ENCODE measurements around the gene TSPYL1.
A peak's percentile ranks its signal among the peaks of the same experiment; 100 is the strongest.
"Not testable (repeated sequence)": the region's sequence is repeated elsewhere in the genome, so short reads cannot be mapped to it uniquely, and the experiment has no call there.

TSPYL1 gene

GRCh38 chr6:116298273-116298672, 18.5 kb upstream of the TSPYL1 start:
- DNase-seq (ENCODE audit: low read depth): no peak

DNA sequence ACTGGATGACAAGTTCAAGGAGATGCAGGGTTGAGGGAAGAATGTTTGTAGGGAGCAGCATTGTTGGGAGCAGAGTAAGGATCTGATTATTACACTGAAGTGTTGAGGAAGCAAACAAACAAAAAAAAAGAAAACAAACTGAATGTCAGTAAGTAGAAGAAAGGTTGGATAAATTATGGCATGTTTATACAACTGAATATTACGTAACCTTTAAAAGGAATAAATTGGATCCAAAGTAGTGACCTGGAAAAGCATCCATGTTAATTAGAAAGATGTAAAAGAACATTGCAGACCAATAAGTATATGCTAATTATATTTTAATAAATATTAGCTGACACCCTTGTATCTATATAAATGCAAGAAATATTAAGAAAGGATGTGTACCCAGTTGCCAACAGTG, 12.8 kb upstream of the TSPYL1 start:
- DNase-seq (ENCODE audit: low read depth): no peak

GRCh38 chr6:116291701-116292396, 12.1 kb upstream of the TSPYL1 start:
- DNase-seq (ENCODE audit: low read depth): no peak

GRCh38 chr6:116290799-116291198, 11.1 kb upstream of the TSPYL1 start:
- DNase-seq (ENCODE audit: low read depth): no peak

GRCh38 chr6:116289876-116290275, 10.1 kb upstream of the TSPYL1 start:
- DNase-seq (ENCODE audit: low read depth): no peak

GRCh38 chr6:116287689-116288282, 8.1 kb upstream of the TSPYL1 start:
- peak; percentile 43 for DNase-seq (ENCODE audit: low read depth)

DNA sequence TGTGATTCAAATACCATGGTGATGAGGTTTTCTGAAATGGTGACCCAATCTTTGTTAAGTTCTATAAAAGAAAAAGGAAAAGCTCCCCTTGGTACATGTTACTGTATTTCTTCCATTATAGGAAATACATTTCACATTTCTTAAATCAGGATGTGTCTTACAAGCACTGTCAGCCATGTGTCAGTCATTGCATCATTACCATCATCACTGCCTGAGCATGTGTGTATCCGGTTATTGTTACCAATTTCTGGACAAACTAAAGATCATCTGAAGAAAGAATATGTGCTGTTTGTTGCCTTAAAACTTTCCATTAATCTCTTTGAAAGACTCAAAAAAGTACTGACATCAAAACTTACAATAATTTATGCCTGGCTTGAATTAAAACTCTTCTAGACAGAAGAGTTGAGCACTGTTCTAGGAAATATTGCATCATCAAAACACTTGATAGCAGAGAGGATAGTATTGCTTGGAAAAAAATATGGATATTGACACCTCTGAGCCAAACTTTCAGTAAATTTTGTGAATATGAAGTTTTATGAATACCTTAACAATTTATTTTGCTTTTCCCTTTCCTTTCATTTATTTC, 7.1 kb upstream of the TSPYL1 start:
- peak; percentile 40 for DNase-seq (ENCODE audit: low read depth)

- DNase-seq (ENCODE audit: low read depth): not testable (repeated sequence)
Measured at GRCh38 chr6:116284984-116285383, 5.3 kb upstream of the TSPYL1 start.

GRCh38 chr6:116283191-116283590, 3.5 kb upstream of the TSPYL1 start:
- DNase-seq (ENCODE audit: low read depth): no peak

DNA sequence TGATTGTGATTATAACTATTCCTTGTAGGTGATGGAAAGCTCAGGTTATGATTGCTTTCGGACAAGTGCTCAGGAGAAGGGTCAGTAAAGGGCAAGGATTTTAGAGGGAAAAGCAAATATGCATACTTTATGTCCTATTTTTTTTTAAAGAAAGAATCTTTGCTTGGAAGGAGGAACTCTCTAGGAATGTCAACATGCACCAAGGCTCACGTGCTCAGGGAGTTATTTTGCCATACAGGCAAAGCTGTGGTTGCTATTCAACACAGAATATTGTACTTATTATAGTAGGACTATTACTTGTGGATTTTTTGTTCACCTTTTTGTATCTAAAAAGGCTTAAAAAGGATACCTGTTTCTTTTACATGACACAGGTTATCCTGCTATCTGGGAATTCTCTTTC, 3.0 kb upstream of the TSPYL1 start:
- DNase-seq (ENCODE audit: low read depth): no peak

DNA sequence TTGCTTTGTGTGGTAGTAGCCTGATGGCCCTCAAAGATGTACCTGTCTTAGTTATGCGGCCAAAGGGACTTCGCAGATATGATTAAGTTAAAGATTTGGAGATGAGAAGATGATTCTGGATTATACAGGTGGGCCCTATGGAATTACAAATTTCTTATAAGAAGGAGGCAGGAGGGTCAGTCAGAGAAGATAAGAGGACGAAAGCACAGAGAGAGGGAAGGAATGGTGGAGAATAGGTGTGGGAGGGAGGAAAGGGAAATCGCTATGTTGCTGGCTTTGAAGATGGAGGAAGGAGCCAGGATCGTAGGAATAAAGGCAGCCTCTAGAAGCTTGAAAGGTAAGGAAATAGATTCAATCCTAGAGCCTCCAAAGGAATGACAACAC, 1.2 kb upstream of the TSPYL1 start:
- no peak for DNase-seq (ENCODE audit: low read depth)

DNA sequence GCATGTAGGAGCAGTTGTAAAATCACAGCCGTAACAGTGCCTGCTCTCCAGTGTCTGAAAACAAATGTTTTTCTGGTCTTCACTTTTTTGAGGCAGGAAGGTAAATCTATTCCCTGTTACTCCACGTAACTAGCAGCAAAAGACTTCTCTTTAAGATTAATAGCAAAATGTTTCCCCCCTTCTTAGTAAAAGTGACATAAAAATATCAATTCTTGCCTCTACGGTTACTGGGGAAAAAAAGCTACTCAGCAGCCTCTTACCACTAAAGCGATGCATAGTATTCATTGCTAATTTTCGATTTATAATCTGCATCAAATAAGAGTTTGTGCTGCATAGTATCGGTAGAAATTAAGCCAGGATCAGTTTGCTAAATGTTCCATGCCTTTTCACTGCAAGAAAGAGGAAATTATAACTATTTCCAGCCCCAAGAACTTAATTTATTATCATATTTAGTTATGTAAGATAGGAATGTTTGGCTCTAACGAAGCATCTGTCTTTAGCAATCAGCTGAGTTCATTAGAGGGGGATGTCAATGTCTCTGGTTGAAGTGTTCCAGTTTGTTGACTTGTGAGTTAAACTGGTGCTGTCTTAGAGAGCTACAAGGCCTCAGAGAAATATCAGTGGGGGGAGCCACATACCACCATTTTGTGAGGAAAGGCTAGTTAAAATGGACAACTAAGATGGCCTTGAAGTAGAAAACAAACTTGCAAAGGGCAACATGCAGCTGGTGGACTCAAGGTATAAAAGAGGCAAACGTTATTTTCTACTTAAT, 617 bp upstream of the TSPYL1 start:
- no peak for DNase-seq (ENCODE audit: low read depth)

GRCh38 chr6:116278854-116279231, 887 bp downstream of the TSPYL1 start:
- DNase-seq (ENCODE audit: low read depth): no peak

GRCh38 chr6:116278481-116278829, 1.3 kb downstream of the TSPYL1 start:
- DNase-seq (ENCODE audit: low read depth): no peak

- no peak for DNase-seq (ENCODE audit: low read depth)
Measured at GRCh38 chr6:116277124-116277523, 2.6 kb downstream of the TSPYL1 start.

DNA sequence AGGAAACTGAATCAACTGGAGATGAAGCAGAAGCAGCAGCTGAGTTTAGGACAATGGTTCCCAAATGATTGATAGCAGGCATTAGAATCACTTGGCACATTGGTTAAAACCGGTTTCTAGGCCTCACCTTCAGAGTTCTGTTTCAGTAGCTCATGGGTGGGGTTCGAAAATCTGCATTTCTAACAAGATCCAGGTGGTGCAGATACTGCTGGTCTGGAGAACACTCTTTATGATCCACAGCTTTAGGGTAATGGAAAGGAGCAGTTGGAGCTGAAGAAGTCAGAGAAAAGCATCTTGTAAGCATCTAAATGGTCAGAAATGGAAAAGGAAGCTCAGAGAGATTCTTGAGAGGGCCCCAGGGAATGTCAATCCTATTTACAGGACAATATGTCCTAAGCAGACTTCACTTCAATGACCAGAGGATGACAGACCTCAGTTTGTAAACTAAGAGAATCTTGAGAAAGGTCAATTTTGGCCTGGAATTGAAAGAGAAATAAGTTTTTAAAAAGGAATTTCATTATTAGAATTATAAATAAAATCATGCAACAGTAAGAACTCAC, 8.5 kb downstream of the TSPYL1 start:
- DNase-seq (ENCODE audit: low read depth): no peak

- DNase-seq (ENCODE audit: low read depth): peak; percentile 83
Measured at GRCh38 chr6:116268589-116269293, 11.0 kb downstream of the TSPYL1 start.

DNA sequence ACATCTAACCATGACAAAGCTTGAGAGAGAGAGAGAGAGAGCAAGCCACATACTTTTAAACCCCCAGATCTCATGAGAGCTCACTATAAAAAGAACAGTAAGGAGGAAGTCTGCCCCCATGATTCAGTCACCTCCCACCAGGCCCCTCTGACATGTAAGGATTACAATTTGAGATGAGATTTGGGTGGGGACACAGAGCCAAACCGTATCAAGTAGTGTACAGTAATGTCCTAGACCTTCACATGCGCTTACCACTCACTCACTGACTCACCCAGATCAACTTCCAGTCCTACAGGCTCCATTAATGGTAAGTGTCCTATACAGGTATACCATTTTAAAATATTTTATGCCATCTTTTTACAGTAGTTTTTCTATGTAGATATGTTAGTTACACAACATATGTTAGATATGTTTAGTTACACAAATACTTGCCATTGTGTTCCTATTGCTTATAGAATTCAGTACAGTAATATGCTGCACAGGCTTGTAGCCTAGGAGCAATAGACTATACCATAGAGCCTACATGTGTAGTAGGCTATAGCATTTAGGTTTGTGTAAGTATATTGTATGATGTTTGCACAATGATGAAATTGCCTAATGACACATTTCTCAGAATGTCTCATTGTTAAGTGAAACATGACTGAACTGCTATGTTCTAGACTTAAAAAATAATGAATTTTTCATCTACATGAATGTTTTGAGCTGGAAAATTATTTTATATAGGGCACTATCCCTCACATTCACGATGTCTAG, 11.7 kb downstream of the TSPYL1 start:
- no peak for DNase-seq (ENCODE audit: low read depth)

DNA sequence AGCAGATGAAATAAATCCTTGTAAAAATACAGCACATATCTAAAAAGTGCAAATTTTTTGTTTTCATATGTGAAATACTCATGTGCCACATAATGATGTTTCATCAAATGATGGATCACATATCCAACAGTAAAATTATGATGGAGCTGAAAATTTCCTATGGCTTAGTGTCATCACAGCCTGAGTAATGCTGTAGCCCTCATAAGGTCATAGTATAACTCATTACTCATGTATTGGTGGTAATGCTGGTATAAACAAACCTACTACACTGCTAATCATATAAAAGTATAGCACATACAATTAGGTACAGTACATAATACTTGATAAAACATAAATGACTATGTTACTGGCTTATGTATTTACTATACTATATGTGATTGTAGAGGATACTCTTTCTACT, 12.9 kb downstream of the TSPYL1 start:
- DNase-seq (ENCODE audit: low read depth): peak; percentile 60

DNA sequence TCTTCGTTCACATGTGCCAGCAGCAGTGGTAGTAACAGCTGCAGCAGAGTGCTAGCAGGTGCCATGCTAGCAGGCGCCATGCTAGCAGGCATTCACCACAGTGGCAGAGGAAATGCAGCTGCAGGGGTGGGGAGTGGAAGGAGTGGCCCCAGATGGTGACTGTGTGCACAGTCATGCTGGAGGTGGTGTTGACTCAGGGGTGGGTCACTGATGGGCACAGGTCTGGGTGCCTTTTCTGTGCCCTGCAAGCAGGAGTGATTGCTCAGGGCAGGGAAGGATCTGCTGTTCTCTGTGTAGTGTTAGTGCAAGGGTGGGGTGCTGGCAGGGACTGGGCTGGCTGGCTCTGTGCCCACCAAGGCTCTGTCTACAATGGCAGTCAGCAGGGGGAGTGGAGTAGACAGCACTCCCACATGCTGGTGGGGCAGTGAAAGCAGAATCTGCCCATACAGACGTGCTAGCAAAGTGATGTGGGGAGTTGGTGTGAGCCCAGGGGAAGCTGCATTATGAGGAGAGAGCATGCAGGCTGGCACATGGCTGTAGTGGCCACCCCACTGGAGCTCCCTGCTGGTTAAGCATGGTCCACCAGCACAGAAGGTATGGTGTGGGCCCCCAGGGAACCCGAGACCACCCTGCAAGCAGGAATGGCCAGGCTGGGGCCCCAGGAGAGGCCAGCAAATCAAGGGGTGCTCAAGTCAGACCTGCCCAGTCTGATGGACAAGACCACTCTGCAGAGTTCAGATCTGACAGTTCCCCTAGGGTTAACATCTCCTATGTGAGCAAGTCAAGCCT, 14.5 kb downstream of the TSPYL1 start:
- DNase-seq (ENCODE audit: low read depth): no peak

- DNase-seq (ENCODE audit: low read depth): no peak
Measured at GRCh38 chr6:116263353-116263752, 16.4 kb downstream of the TSPYL1 start.

Data from HS-5 (cell line).